GM21717 (cell line): ENCODE data around the gene CBX3.
"Not testable (repeated sequence)": the region's sequence is repeated elsewhere in the genome, so short reads cannot be mapped to it uniquely, and the experiment has no call there.

ENCODE experiments used
- ATAC-seq: cut with Tn5 transposase; IDR thresholded peaks from one replicate; pipeline ENCODE4 v1.9.1; 2021; ENCODE audit warnings: mild to moderate bottlenecking, moderate library complexity; ENCODE audit not compliant: unreplicated experiment

CBX3 gene

DNA sequence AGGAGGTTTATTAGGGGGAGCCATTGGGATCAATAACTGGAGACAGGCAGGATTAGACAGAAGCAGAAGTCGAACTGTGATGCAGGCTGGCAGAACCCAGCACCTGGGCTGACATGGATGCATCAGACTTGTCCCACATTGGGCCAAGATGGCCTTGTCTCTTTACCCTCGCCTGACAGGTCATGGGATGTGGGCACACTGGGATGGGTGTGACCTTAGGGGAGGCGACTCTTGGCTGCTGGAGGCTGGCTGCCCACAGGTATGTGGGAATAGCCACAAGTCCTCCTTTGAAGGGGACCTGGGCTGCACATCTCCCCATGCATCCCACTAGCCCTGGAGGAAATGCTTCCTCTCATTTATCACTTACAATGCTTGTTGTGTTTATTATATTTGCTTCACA, 32.3 kb upstream of the CBX3 start:
- no peak for ATAC-seq

DNA sequence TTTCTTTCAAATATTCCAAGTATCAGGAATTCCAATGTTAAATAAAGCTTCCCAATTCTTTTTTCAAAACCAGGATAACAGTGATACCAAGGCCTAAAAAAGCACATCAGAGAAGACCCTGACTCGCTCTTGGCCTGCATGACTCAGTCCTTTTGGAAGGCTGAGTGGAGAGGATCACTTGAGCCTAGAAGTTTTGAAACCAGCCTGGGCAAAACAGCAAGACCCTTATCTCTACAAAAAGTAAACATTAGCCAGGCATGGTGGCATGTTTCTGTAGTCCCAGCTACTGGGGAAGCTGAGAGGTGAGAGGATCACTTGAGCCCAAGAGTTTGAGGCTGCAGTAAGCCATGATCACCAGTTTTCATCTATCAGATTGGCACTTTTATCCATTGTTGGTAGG, 30.9 kb upstream of the CBX3 start:
- ATAC-seq: no peak

DNA sequence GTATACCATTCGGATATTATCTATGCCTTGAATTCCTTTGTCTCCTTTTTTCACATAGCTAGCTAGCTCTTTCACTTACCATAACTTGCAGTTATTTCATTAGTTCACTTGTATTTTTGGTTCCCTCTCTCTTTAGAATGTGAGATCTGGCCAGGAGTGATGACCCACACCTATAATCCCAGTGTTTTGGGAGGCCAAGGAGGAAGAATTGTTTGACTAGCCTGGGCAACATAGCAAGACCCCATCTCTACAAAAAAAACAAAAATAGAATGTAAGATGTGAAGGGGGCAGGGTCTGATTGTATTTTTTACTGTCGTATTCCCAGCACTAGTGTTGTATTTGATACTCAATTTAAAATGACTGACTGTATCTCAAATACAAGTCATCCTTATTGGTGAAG, 29.9 kb upstream of the CBX3 start:
- no peak for ATAC-seq

DNA sequence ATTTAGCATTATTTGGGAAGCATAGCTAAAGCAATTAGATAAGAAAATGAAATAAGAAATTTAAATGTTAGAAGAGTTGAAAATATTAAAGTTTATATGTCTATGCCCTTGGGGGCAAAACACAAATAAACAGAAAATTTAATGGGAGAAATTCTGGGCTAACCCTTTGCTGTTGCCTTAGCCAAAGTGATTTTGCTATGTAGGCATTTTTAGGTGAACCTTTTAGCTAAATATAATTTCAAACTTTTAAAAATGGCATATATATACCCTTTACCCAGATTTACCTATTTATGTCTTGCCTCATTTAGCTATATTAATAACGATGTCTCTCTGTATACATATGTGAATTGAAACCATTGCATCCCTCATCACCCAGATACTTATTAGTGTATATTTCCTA, 29.5 kb upstream of the CBX3 start:
- no peak for ATAC-seq

DNA sequence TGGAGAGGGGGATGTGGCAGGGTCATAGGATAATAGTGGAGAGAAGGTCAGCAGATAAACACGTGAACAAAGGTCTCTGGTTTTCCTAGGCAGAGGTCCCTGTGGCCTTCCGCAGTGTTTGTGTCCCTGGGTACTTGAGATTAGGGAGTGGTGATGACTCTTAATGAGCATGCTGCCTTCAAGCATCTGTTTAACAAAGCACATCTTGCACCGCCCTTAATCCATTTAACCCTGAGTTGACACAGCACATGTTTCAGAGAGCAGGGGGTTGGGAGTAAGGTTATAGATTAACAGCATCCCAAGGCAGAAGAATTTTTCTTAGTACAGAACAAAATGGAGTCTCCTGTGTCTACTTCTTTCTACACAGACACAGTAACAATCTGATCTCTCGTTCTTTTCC, 25.6 kb upstream of the CBX3 start:
- not testable (repeated sequence) for ATAC-seq

DNA sequence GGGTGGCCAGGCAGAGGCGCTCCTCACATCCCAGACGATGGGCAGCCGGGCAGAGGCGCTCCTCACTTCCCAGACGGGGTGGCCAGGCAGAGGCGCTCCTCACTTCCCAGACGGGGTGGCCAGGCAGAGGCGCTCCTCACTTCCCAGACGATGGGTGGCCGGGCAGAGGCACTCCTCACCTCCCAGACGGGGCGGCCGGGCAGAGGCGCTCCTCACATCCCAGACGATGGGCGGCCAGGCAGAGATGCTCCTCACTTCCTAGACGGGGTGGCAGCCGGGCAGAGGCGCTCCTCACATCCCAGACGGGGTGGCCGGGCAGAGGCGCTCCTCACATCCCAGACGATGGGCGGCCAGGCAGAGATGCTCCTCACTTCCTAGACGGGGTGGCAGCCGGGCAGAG, 24.8 kb upstream of the CBX3 start:
- not testable (repeated sequence) for ATAC-seq

DNA sequence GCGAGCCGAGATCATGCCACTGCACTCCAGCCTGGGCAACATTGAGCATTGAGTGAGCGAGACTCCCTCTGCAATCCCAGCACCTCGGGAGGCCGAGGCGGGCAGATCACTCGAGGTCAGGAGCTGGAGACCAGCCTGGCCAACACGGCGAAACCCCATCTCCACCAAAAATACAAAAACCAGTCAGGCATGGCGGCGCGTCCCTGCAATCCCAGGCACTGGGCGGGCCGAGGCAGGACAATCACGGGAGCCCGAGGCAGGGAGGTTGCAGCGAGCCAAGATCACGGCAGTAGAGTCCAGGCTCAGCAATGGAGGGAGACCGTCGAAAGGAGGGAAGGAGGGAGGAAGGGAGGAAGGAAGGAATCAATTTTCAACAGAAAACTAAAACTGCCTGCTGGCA, 24.3 kb upstream of the CBX3 start:
- ATAC-seq: not testable (repeated sequence)

DNA sequence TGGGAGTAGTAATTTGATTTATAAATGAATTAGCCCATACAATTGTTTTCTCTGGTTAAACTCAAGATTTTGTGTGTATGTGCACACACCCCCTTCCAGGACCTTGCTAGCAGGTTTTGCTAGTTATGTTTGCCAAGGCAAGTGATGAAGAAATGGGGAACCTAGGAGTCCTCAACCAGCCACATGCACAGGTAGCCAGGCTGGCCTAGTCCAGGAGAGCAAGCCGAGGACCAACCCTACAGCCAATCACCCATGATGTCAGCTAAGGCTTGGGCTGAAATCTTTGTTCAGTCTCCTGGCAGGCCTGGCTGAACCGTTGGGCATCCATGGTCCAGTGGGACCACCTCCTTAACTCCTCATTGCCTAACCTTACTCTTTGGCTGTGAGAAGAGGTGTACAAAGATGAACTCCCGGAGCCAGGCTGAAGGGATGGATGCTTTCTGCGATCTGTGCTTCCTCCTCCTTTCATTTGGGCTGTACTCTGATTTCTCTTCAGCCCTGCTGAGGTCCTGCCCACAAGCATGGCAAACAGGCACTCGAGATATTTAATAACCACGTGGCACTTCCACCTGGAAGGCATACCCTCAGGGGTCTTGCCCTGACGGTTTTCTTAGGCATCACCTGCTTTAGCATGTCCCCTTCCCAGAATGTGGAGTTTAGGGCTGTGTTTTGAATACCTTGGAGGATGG, 23.1 kb upstream of the CBX3 start:
- ATAC-seq: no peak

DNA sequence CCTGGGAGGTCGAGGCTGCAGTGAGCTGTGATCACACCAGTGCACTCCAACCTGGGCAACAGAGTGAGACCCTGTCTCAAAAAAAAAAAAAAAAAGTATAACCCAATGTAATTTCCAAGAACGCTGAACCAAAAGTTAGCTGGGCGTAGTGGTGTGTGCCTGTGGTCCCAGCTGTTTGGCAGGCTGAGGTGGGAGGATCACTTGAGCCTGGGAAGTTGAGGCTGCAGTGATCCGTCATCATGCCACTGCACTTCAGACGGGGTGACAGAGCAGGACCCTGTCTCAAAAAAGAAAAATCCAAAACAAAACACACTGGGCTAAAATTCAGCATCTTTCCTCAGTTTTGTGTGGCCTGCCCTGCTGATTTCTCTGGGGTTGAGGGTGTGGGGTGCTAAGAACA, 22.1 kb upstream of the CBX3 start:
- no peak for ATAC-seq

DNA sequence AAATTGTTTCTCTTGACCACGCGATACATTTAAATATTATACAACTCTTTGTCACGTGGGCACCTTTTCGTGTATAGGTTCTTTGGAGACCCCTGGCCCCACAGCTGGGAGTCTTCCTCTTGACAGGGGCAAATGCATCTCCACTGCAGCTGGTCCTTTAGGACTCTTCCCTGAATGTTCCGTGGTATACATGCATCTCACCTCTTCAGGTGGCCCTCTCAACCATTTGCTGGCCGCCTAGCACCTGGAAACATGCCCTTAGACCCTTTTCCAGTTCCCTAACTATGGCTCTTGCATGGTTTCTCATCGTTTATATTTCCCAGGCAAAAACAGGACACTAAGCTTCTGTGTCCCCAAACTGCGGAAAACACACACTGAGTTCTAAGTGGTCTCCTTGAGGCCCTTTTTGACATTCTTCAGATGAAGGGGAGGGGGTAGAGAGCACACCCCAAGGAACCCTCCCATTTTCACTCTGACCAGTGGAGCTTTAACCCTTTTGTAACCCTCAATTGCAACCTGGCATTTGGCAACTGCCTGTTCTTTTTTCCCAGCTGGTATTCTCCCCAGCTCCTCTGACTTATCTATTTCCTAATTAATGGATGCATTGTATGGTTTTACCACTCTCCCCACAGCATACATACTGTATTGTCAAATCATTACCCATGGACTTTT, 21.6 kb upstream of the CBX3 start:
- no peak for ATAC-seq

DNA sequence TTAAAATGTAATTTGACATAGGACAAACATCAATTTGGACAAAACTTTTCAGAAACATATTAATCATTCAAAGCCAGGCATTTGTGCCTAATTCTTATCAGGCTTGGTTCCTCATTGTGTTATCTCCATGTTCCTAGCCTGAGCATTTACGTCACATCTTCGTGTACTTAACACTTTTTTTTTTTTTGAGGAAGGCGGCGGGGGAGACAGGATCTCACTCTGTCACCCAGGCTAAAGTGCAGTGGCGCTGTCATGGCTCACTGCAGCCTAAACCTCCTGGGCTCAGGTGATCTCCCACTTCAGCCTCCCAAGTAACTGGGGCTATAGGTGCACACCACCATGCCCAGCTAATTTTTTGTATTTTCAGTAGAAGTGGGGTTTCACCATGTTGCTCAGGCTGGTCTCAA, 20.8 kb upstream of the CBX3 start:
- ATAC-seq: no peak

DNA sequence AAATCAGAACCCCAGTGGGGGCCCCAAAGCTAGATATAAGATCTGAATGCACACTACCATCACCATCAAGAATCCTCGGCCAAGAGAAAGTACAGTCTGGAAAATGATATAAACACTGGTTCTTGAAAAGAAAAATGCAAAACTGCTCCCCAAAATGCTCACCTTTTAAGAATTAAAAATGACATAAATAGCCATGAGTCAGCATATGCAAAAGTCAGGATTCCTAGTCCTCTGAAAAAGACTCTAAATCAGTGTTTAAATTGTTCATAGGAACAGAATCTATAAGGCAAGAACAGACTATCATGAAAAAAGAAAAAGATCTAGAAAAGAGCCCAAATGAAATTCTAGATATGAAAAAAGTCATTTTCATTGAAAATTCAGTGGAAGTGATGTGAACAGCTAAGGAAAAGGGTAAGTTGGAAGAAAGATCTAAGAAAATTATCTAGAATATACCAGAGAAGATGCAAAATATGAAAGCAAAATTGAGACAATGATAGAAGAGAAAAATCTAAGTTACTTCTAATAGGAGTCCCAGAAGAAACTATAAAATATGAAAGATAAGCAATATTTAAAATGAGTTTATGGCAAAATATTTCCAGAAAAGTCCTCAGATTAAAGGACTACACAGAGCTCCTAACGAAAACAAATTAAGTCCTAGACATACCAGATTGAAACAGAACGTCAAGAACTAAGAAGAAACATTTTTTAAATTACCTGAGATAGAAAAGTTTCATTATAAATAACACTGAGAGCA, 19.9 kb upstream of the CBX3 start:
- ATAC-seq: no peak

DNA sequence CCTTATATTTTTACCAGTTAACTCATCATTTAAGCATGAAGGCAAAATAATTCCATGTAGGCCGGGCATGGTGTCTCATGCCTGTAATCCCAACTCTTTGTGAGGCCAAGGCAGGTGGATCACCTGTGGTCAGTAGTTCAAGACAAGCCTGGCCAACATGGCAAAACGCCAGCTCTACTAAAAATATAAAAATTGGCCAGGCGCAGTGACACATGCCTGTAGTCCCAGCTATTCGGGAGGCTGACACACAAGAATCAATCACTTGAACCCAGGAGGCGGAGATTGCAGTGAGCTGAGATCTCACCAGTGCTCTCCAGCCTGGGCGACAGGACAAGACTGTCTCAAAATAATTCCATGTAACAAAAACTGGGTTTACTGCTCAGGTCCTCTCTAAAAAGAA, 19.3 kb upstream of the CBX3 start:
- no peak for ATAC-seq

DNA sequence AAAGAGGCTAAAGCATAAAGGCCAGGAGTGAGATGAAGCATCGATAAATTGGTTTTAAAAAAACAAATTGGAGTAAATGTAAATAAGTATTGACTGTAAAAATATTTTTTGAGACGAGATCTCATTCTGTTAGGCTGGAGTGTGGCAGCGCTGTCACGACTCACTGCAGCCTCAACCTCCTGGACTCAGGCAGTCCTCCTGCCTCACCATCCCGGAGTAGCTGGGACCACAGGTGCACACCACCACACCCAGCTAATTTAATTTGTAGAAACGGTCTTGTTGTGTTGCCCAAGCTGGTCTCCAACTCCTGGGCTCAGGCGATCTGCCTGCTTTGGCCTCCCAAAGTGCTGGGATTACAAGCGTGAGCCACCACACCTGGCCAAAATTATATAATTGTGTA, 18.8 kb upstream of the CBX3 start:
- ATAC-seq: no peak

DNA sequence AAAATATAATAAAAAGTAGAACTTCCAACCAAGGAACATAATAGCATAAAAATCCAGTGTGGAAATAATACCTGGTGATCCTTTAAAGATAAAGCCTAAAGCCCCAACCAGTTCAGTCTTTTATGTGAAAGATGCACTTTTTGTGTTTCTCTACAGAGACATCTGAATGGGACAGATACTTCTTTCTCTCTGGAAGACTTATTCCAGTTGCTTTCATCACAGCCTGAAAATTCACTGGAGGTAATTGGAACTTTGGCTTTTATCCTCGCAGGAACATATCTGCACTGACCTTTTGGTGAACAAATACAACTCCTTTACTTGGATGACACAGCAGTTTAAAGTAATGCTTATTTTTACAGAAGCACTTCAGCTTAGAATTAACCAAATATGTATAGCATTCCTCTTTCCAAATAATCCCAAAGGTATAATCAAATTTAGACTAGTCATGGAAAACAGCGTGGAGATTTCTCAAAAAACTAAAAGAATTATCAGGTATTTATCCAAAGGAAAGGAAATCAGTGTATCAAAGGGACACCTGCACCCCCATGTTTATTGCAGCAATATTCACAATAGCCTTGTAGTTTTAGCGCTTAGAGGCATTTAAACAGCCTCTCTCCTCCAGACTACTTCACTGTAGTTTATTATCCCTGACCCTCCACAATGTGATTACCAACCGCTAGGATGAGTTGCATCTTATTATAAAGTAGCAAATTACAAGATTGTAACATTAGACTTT, 17.8 kb upstream of the CBX3 start:
- ATAC-seq: no peak

DNA sequence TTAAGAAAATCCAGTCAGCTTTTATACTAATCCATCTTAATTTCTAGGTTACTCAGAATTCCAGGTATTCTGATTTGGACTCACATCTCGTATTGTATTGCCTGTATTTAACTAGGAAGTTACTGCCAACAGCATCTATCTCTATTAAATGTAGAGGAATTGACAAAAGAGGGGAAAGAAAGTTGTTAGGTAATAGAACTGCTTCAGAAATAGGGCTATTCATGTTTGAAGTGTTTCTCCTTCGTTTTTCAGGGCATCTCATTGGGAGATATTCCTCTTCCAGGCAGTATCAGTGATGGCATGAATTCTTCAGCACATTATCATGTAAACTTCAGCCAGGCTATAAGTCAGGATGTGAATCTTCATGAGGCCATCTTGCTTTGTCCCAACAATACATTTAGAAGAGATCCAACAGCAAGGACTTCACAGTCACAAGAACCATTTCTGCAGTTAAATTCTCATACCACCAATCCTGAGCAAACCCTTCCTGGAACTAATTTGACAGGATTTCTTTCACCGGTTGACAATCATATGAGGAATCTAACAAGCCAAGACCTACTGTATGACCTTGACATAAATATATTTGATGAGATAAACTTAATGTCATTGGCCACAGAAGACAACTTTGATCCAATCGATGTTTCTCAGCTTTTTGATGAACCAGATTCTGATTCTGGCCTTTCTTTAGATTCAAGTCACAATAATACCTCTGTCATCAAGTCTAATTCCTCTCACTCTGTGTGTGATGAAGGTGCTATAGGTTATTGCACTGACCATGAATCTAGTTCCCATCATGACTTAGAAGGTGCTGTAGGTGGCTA, 17.1 kb upstream of the CBX3 start:
- not testable (repeated sequence) for ATAC-seq

DNA sequence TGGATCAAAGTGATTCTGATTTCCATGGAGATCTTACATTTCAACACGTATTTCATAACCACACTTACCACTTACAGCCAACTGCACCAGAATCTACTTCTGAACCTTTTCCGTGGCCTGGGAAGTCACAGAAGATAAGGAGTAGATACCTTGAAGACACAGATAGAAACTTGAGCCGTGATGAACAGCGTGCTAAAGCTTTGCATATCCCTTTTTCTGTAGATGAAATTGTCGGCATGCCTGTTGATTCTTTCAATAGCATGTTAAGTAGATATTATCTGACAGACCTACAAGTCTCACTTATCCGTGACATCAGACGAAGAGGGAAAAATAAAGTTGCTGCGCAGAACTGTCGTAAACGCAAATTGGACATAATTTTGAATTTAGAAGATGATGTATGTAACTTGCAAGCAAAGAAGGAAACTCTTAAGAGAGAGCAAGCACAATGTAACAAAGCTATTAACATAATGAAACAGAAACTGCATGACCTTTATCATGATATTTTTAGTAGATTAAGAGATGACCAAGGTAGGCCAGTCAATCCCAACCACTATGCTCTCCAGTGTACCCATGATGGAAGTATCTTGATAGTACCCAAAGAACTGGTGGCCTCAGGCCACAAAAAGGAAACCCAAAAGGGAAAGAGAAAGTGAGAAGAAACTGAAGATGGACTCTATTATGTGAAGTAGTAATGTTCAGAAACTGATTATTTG, 16.3 kb upstream of the CBX3 start:
- no peak for ATAC-seq

DNA sequence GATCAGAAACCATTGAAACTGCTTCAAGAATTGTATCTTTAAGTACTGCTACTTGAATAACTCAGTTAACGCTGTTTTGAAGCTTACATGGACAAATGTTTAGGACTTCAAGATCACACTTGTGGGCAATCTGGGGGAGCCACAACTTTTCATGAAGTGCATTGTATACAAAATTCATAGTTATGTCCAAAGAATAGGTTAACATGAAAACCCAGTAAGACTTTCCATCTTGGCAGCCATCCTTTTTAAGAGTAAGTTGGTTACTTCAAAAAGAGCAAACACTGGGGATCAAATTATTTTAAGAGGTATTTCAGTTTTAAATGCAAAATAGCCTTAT, 15.7 kb upstream of the CBX3 start:
- ATAC-seq: no peak

DNA sequence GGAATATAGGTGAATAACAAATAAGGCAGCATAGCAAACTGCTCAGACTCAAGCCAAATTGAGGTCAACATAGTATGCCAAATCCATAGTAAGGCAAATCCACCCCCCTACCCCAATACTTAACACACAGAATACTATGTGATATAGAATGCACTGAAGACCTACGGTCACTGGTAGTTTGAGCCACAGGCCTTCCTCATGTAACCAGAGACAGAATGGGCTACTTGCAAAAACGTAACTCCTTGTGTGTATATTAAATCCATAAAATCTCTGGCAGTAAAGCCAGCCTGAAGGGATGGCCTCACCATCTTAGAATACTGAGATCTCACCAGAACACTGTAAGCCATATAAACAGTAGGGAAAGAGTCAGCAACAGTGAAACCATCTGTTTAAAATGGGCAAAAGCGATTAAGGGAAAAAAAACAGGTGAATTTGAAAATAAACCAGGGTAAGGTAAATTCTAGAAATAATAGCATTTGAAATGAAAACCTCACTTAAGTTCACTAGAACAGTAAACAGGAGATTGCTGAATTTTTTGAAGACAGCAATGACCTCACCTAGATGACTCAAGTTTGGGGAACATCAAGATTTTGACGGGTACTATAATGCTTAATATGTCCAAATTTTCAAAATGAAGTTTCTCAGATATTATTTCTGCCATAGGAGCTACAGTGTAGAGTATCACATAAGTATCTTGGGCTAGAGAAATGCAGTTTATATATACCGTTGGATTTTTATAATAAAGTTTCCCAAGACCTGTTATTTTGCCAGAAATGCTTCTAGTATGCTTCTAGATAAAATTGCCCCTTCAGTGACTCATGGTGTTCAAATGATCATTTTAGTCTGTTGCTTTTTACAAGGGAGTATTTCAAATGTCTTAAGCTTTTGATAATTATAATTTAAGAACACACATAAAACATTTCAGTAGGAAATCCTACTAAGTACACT, 14.9 kb upstream of the CBX3 start:
- ATAC-seq: no peak
